T-cell (primary cell): ENCODE results near the gene ADAM11. TPM values are rescaled to one million over a fixed set of nuclear protein-coding genes. Genes with fewer than 3 reads are reported as not detected.

Source experiments
- ATAC-seq, 4 experiments: fragments of 200-7000 bp in 3 of 4; fragments of 150-1000 bp in 1 of 4; cut with Tn5 transposase; replicated peaks in 1 of 4; 1 replicate in 3 of 4; 2 replicates in 1 of 4; pipeline ENCODE4 v1.10.0; 2021; ENCODE audit warnings: moderate library complexity in 3 of 4, mild to moderate bottlenecking in 2 of 4, moderate number of reproducible peaks in 1 of 4
- CTCF ChIA-PET, 2 donors: fragments of 300-600 bp; sonication (Branson Sonifier 250); formaldehyde crosslinking; loops; one replicate each; lab custom pipeline; 2022; ENCODE audit warnings: antibody characterized with exemption in 2 of 2; lab: Charles Lee
- POLR2A ChIA-PET, 2 donors: fragments of 300-600 bp; sonication (Branson Sonifier 250); formaldehyde crosslinking; loops; one replicate each; lab custom pipeline; 2022; ENCODE audit warnings: antibody characterized with exemption in 2 of 2; lab: Charles Lee
- DNase-seq, 35 experiments: peaks; one replicate each; pipeline versions ENCODE4 v3.0.0 to v3.0.0-alpha.2; 2013 to 2023
- H3K27ac ChIP-seq: one replicate; pipeline ENCODE4 v1.5.1; 2013; ENCODE audit warnings: low read length
- H3K27me3 ChIP-seq, 2 experiments: replicated peaks in 1 of 2; 1 replicate in 1 of 2; 2 replicates in 1 of 2; pipeline versions ENCODE4 v1.6.1 to v1.7.0; 2013; ENCODE audit warnings: low read length in 1 of 2, mixed read lengths in 1 of 2; ENCODE audit not compliant: control insufficient read depth in 2 of 2, insufficient read depth in 2 of 2; ENCODE audit errors: extremely low read depth in 1 of 2
- H3K36me3 ChIP-seq, 2 donors: 1 replicate in 1 of 2; 2 replicates in 1 of 2; pipeline versions ENCODE4 v1.6.1 to v1.7.0; 2013; ENCODE audit warnings: low read length in 1 of 2; ENCODE audit not compliant: control insufficient read depth in 2 of 2, insufficient read depth in 1 of 2; ENCODE audit errors: extremely low read depth in 1 of 2
- H3K4me1 ChIP-seq, 2 experiments: 1 replicate in 1 of 2; 2 replicates in 1 of 2; pipeline versions ENCODE4 v1.6.1 to v1.7.0; 2013; ENCODE audit warnings: low read length in 2 of 2, mixed read lengths in 1 of 2; ENCODE audit not compliant: insufficient read depth in 2 of 2, control insufficient read depth in 1 of 2; ENCODE audit errors: extremely low read depth in 1 of 2
- H3K4me3 ChIP-seq, 2 donors: 1 replicate in 1 of 2; 2 replicates in 1 of 2; pipeline versions ENCODE4 v1.5.1 to v1.7.0; 2013; ENCODE audit warnings: mild to moderate bottlenecking in 2 of 2, low read length in 1 of 2, moderate library complexity in 1 of 2; ENCODE audit not compliant: control insufficient read depth in 1 of 2; ENCODE audit errors: extremely low read depth in 1 of 2
- H3K9me3 ChIP-seq: 2 replicates; pipeline ENCODE4 v1.7.0; 2013
- H3K27ac Mint-ChIP-seq, 2 donors: one replicate each; pipeline ENCODE4 v1.8.0; 2020 to 2021; ENCODE audit warnings: mild to moderate bottlenecking in 2 of 2, mixed read lengths in 2 of 2
- H3K27me3 Mint-ChIP-seq, 2 donors: one replicate each; pipeline ENCODE4 v1.8.0; 2021 to 2022; ENCODE audit warnings: mixed read lengths in 2 of 2
- H3K36me3 Mint-ChIP-seq: one replicate; pipeline ENCODE4 v1.8.0; 2021; ENCODE audit warnings: mixed read lengths
- H3K4me1 Mint-ChIP-seq, 3 donors: one replicate each; pipeline ENCODE4 v1.8.0; 2020 to 2022; ENCODE audit warnings: mixed read lengths in 3 of 3, mild to moderate bottlenecking in 1 of 3
- H3K4me3 Mint-ChIP-seq, 3 donors: one replicate each; pipeline ENCODE4 v1.8.0; 2020 to 2022; ENCODE audit warnings: mild to moderate bottlenecking in 3 of 3, mixed read lengths in 3 of 3, moderate library complexity in 3 of 3
- H3K9me3 Mint-ChIP-seq, 3 donors: one replicate each; pipeline ENCODE4 v1.8.0; 2020 to 2022; ENCODE audit warnings: mixed read lengths in 3 of 3
- WGBS: methylation state at CpG from one replicate; pipeline ENCODE4 v1.1.5; 2013; ENCODE audit warnings: missing lambda C conversion rate; ENCODE audit not compliant: insufficient coverage; 5-methylcytosine and 5-hydroxymethylcytosine counted together
- total RNA-seq, 35 experiments: library from RNA in 6 of 35; stranded (reverse) in 6 of 35; fragments of 120-200 nt in 1 of 35; gene quantifications; one replicate each; pipeline versions ENCODE4 v1.2.1 to v1.2.4 and lab custom pipeline; 2013 to 2026

Gene ADAM11
- total RNA-seq, 5 donors from 2014 or later (not counting 1 experiment from before 2014, with no cell fraction given): 0.43 to 1.0 (median 0.68) TPM

DNA sequence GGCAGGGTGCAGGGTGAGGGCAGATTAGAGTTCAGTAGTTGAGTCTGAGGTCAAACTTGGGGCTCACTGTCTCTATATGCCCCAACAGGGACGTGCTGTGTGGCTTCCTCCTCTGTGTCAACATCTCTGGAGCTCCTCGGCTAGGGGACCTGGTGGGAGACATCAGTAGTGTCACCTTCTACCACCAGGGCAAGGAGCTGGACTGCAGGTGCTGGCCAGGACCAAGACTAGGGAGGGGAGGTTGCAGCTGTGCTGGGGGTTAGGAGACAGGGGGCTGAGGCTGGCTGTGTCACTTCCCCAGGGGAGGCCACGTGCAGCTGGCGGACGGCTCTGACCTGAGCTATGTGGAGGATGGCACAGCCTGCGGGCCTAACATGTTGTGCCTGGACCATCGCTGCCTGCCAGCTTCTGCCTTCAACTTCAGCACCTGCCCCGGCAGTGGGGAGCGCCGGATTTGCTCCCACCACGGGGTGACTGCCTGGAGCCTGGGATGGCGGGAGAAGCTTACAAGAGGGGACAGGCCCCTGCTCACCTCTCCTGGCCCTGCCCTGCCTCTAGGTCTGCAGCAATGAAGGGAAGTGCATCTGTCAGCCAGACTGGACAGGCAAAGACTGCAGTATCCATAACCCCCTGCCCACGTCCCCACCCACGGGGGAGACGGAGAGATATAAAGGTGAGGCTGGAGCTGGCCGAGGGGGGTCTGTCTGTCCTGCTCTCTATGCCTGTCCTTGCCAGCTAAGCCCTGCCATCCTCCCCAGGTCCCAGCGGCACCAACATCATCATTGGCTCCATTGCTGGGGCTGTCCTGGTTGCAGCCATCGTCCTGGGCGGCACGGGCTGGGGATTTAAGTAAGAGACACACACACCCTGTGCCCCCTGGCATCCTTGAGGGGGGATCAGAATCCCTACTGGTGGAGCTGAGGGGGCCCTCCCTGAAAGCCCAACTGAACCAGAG, 18.9 kb downstream of the ADAM11 start:
- Mint-ChIP-seq H3K9me3 (no peaks in the 10 kb centered on the region), H3K27me3 (peaks cover 0 to 7% of the 10 kb centered on the region in 2 donors), H3K27ac (no peak overlapping the region), H3K4me3 (peak overlapping the region in 2 of 3 donors; percentile 16 to 21), H3K4me1 (peaks cover 6 to 12% (median 7%) of the 10 kb centered on the region in 3 donors), H3K36me3 (no peaks in the 10 kb centered on the region)
- H3K4me3 ChIP-seq: no peak overlapping the region
- ChIA-PET POLR2A (no interaction called here), CTCF (interaction anchor here (0.6 to 1.4 kb wide), 5 partner anchors 12 to 102 kb away, joined by 3 to 6 read pairs (median 3); no protein-coding TSS in a partner anchor)
- H3K9me3 ChIP-seq: no peaks in the 10 kb centered on the region
- ATAC-seq (no peak), DNase-seq (no peak)
- peaks cover 0 to 62% of the 10 kb centered on the region in 2 experiments for H3K27me3 ChIP-seq
- WGBS: 89% methylated on average over 15 of the region's 20 CpGs
- no peaks in the 10 kb centered on the region for H3K36me3 ChIP-seq
- H3K27ac ChIP-seq: no peak overlapping the region
- H3K4me1 ChIP-seq: peaks cover 7 to 34% of the 10 kb centered on the region in 2 experiments

DNA sequence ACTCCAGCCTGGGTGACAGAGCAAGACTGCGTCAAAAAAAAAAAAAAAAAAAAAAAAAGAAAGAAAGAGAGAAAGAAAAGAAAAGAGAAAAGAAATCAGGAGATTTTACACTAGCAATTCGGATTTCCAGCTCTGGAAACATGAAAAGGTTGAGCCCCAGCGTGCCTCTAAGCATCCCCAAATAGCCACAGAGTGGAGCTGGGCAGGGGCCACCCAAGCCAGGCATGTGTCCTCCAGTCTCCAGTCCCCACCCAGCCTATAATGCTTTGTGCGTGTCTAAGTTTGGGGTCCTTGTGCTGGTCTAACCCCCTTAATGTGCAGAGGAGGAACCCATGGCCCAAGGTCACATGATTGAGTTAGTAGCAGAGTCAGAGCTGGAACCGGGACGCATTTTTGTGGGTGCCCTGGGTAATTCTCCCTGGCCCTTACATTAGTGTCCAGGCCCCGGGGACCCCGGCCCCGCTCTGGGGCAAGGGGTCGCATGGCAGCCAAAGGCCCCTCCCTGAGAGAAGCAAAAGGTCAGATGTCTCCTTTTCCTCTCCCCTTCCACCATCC, 19.9 kb downstream of the ADAM11 start:
- Mint-ChIP-seq H3K27me3 (peaks cover 0 to 7% of the 10 kb centered on the region in 2 donors), H3K4me1 (peaks cover 6 to 12% (median 7%) of the 10 kb centered on the region in 3 donors), H3K9me3 (no peaks in the 10 kb centered on the region), H3K4me3 (peak overlapping the region; percentile 41 to 51 (median 44)), H3K36me3 (no peaks in the 10 kb centered on the region), H3K27ac (peak overlapping the region in 1 of 2 donors; percentile 28)
- POLR2A ChIA-PET: no interaction called here
- no peak for DNase-seq
- no peak for ATAC-seq
- H3K27me3 ChIP-seq: peaks cover 0 to 59% of the 10 kb centered on the region in 2 experiments
- peak overlapping the region; percentile 44 to 57 for H3K4me3 ChIP-seq
- no peak overlapping the region for H3K27ac ChIP-seq
- no peaks in the 10 kb centered on the region for H3K36me3 ChIP-seq
- peaks cover 7 to 34% of the 10 kb centered on the region in 2 experiments for H3K4me1 ChIP-seq
- 15% methylated on average over 6 of the region's 10 CpGs for WGBS
- H3K9me3 ChIP-seq: no peaks in the 10 kb centered on the region
- CTCF ChIA-PET: interaction anchor here (0.5 to 1.6 kb wide), 8 partner anchors 15 to 109 kb away, joined by 3 to 6 read pairs (median 3); no protein-coding TSS in a partner anchor

DNA sequence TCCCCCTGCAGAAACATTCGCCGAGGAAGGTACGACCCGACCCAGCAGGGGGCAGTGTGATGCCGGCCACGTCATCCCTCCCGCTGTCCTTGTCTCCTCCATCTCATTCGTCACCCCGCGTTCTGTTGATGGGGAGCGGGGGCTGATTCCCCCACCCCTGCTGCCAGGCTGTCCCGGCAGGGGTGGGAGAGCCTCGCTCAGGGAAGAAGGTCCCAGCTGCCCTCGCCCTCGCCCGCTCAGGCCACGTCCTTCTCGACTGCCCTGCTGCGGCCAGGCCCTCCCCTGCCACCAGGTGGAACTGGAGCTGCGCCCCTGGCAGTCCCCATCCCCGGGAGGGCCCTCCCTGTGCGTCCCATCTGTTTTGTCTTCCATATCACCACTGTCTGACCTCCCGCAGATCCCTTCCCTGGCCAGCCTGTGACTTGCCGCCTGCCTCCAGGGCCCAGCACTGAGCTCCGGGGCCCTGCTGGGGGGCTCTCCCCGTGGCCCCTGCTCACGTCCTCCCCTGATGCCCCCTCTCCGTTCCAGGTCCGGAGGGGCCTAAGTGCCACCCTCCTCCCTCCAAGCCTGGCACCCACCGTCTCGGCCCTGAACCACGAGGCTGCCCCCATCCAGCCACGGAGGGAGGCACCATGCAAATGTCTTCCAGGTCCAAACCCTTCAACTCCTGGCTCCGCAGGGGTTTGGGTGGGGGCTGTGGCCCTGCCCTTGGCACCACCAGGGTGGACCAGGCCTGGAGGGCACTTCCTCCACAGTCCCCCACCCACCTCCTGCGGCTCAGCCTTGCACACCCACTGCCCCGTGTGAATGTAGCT, 20.6 kb downstream of the ADAM11 start:
- Mint-ChIP-seq H3K9me3 (no peaks in the 10 kb centered on the region), H3K27me3 (peaks cover 0 to 7% of the 10 kb centered on the region in 2 donors), H3K4me3 (peak overlapping the region; percentile 41 to 51 (median 44)), H3K36me3 (no peaks in the 10 kb centered on the region), H3K27ac (peak overlapping the region in 1 of 2 donors; percentile 28), H3K4me1 (peaks cover 6 to 12% (median 7%) of the 10 kb centered on the region in 3 donors)
- no peak overlapping the region for H3K27ac ChIP-seq
- H3K36me3 ChIP-seq: no peaks in the 10 kb centered on the region
- POLR2A ChIA-PET: no interaction called here
- H3K9me3 ChIP-seq: no peaks in the 10 kb centered on the region
- peak overlapping the region; percentile 44 to 57 for H3K4me3 ChIP-seq
- CTCF ChIA-PET: interaction anchor here (0.5 to 1.6 kb wide), 9 partner anchors 18 to 1485 kb away, joined by 3 to 6 read pairs (median 3); no protein-coding TSS in a partner anchor
- H3K27me3 ChIP-seq: peaks cover 0 to 59% of the 10 kb centered on the region in 2 experiments
- peak; percentile 13 to 26 (median 15) for ATAC-seq
- DNase-seq: peak; percentile 43 to 91 (median 75)
- 26% methylated on average over 27 of the region's 36 CpGs for WGBS
- H3K4me1 ChIP-seq: peaks cover 7 to 33% of the 10 kb centered on the region in 2 experiments

DNA sequence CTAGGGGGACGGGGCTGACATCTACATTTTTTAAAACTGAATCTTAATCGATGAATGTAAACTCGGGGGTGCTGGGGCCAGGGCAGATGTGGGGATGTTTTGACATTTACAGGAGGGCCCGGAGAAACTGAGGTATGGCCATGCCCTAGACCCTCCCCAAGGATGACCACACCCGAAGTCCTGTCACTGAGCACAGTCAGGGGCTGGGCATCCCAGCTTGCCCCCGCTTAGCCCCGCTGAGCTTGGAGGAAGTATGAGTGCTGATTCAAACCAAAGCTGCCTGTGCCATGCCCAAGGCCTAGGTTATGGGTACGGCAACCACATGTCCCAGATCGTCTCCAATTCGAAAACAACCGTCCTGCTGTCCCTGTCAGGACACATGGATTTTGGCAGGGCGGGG, 21.4 kb downstream of the ADAM11 start:
- H3K36me3 ChIP-seq: no peaks in the 10 kb centered on the region
- H3K4me3 ChIP-seq: no peak overlapping the region
- H3K4me1 ChIP-seq: peaks cover 7 to 26% of the 10 kb centered on the region in 2 experiments
- H3K9me3 Mint-ChIP-seq: no peaks in the 10 kb centered on the region
- H3K27ac Mint-ChIP-seq: no peak overlapping the region
- H3K27ac ChIP-seq: no peak overlapping the region
- no peak for ATAC-seq
- H3K4me3 Mint-ChIP-seq: no peak overlapping the region
- WGBS: 80% methylated on average over 7 of the region's 12 CpGs
- H3K9me3 ChIP-seq: no peaks in the 10 kb centered on the region
- ChIA-PET POLR2A (no interaction called here), CTCF (no interaction called here)
- no peaks in the 10 kb centered on the region for H3K36me3 Mint-ChIP-seq
- peaks cover 6 to 10% (median 7%) of the 10 kb centered on the region in 3 donors for H3K4me1 Mint-ChIP-seq
- DNase-seq: no peak
- peaks cover 0 to 56% of the 10 kb centered on the region in 2 experiments for H3K27me3 ChIP-seq
- H3K27me3 Mint-ChIP-seq: peaks cover 0 to 7% of the 10 kb centered on the region in 2 donors

DNA sequence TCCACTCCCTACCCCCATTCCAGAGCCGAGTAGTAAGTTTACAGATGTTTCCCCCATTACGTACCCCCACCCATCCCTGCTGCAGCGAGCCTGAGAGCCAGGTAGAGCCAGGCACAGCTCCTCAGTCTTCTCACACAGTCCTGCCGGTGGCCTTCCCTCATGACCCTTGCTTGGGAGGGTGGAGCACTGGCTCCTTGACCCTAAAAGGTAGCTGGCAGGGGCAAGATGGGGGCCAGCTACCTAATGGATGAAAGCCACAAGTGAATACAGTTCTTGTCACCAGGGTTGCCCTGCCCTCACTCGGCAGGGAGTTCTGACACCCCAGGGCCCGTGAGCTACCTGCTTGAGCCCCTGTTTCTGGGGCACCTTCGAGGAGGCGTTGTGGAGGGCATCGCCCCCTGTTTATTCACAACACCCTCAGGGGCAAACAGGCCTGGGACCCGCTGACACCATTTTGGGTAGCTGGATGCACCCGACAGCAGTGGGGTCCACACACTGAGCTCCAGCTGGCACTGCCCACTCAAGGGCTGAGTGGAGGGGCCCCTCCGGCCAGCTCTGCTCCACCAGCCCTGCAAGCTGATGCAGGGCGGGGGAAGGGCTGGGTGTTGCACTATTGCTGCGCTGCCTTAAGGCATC, 22.2 kb downstream of the ADAM11 start:
- ChIA-PET CTCF (interaction anchor here (0.6 to 0.7 kb wide), 2 partner anchors 13 to 81 kb away, joined by 3 to 6 read pairs; no protein-coding TSS in a partner anchor), POLR2A (no interaction called here)
- no peak for DNase-seq
- Histone ChIP-seq H3K27ac (no peak overlapping the region), H3K4me1 (peaks cover 7 to 20% of the 10 kb centered on the region in 2 experiments), H3K36me3 (no peaks in the 10 kb centered on the region), H3K4me3 (no peak overlapping the region), H3K9me3 (no peaks in the 10 kb centered on the region), H3K27me3 (peaks cover 0 to 56% of the 10 kb centered on the region in 2 experiments)
- Mint-ChIP-seq H3K27me3 (peaks cover 0 to 7% of the 10 kb centered on the region in 2 donors), H3K27ac (no peak overlapping the region), H3K4me1 (peaks cover 5 to 10% (median 6%) of the 10 kb centered on the region in 3 donors), H3K4me3 (no peak overlapping the region), H3K36me3 (no peaks in the 10 kb centered on the region), H3K9me3 (no peaks in the 10 kb centered on the region)
- no peak for ATAC-seq
- 94% methylated on average over 11 of the region's 14 CpGs for WGBS
